Activated CD4-positive, alpha-beta memory T cell treated with anti-CD3 and anti-CD28 coated beads, Interleukin-2, amount 10 ng/mL, durations not matched to agents 7 days and 5 days (primary cell): ENCODE measurements around the gene ADM5. TPM values are rescaled to one million over a fixed set of nuclear protein-coding genes. Genes with fewer than 3 reads are reported as not detected.

Experiments
- CTCF ChIA-PET: fragments of 350-600 bp; sonication (Branson Sonifier 250); formaldehyde crosslinking; loops from one replicate; lab custom pipeline; 2021; ENCODE audit warnings: antibody characterized with exemption, inconsistent platforms; lab: Charles Lee
- POLR2A ChIA-PET: fragments of 350-600 bp; sonication (Branson Sonifier 250); formaldehyde crosslinking; loops from one replicate; lab custom pipeline; 2021; ENCODE audit warnings: antibody characterized with exemption; lab: Charles Lee
- DNase-seq: peaks from one replicate; pipeline ENCODE4 v3.0.0-alpha.2; 2020
- H3K27ac Mint-ChIP-seq: one replicate; pipeline ENCODE4 v1.8.0; 2021; ENCODE audit warnings: mild to moderate bottlenecking, mixed read lengths
- H3K27me3 Mint-ChIP-seq: one replicate; pipeline ENCODE4 v1.8.0; 2021; ENCODE audit warnings: mixed read lengths
- H3K36me3 Mint-ChIP-seq: one replicate; pipeline ENCODE4 v1.8.0; 2021; ENCODE audit warnings: low read depth, mixed read lengths
- H3K4me1 Mint-ChIP-seq: one replicate; pipeline ENCODE4 v1.8.0; 2021; ENCODE audit warnings: mixed read lengths
- H3K4me3 Mint-ChIP-seq: one replicate; pipeline ENCODE4 v1.8.0; 2021; ENCODE audit warnings: mild to moderate bottlenecking, mixed read lengths
- H3K9me3 Mint-ChIP-seq: one replicate; pipeline ENCODE4 v1.8.0; 2021; ENCODE audit warnings: mixed read lengths
- total RNA-seq, 2 experiments: library from RNA; stranded (reverse); gene quantifications; one replicate each; pipeline ENCODE4 v1.2.3, GENCODE V29; 2021

ADM5 gene
- total RNA-seq, 2 experiments from 2014 or later: 2.6 to 2.9 TPM

- no peak for DNase-seq
- Mint-ChIP-seq H3K27ac (no peak overlapping the region), H3K27me3 (no peaks in the 10 kb centered on the region), H3K4me3 (no peak overlapping the region), H3K4me1 (peaks cover 36% of the 10 kb centered on the region), H3K36me3 (peaks cover 46% of the 10 kb centered on the region), H3K9me3 (no peaks in the 10 kb centered on the region)
- POLR2A ChIA-PET: interaction anchor here (1.6 kb wide), 1 partner anchor 10 kb away, joined by 4 read pairs; no protein-coding TSS in a partner anchor
- CTCF ChIA-PET: interaction anchor here (0.6 to 0.8 kb wide), 2 partner anchors 15 to 177 kb away, joined by 3 read pairs; no protein-coding TSS in a partner anchor
Measured at GRCh38 chr19:49684983-49685553, 4.3 kb upstream of the ADM5 start.

- Mint-ChIP-seq H3K4me3 (no peak overlapping the region), H3K27ac (no peak overlapping the region), H3K36me3 (peaks cover 48% of the 10 kb centered on the region), H3K27me3 (peaks cover 7% of the 10 kb centered on the region), H3K4me1 (peaks cover 36% of the 10 kb centered on the region), H3K9me3 (no peaks in the 10 kb centered on the region)
- ChIA-PET POLR2A (no interaction called here), CTCF (interaction anchor here (0.6 to 0.8 kb wide), 2 partner anchors 14 to 177 kb away, joined by 3 read pairs; no protein-coding TSS in a partner anchor)
- DNase-seq: no peak
Measured at GRCh38 chr19:49685845-49686332, 3.5 kb upstream of the ADM5 start.

- no peak for DNase-seq
- Mint-ChIP-seq H3K9me3 (no peaks in the 10 kb centered on the region), H3K36me3 (peaks cover 46% of the 10 kb centered on the region), H3K4me3 (no peak overlapping the region), H3K27me3 (peaks cover 12% of the 10 kb centered on the region), H3K27ac (no peak overlapping the region), H3K4me1 (peaks cover 39% of the 10 kb centered on the region)
- ChIA-PET POLR2A (interaction anchor here (0.6 kb wide), 1 partner anchor 71 kb away, joined by 3 read pairs; no protein-coding TSS in a partner anchor), CTCF (interaction anchor here (1.1 to 1.3 kb wide), 2 partner anchors 8 to 116 kb away, joined by 3 read pairs; no protein-coding TSS in a partner anchor)
Measured at GRCh38 chr19:49686503-49687088, 2.8 kb upstream of the ADM5 start.

GRCh38 chr19:49687150-49687549 is 2.2 kb upstream of the ADM5 start:
- Mint-ChIP-seq H3K27me3 (peaks cover 14% of the 10 kb centered on the region), H3K4me1 (peaks cover 34% of the 10 kb centered on the region), H3K4me3 (no peak overlapping the region), H3K9me3 (no peaks in the 10 kb centered on the region), H3K27ac (no peak overlapping the region), H3K36me3 (peaks cover 41% of the 10 kb centered on the region)
- DNase-seq: no peak
- ChIA-PET POLR2A (interaction anchor here (0.6 kb wide), 1 partner anchor 71 kb away, joined by 3 read pairs; no protein-coding TSS in a partner anchor), CTCF (interaction anchor here (1.1 to 1.3 kb wide), 2 partner anchors 9 to 116 kb away, joined by 3 read pairs; no protein-coding TSS in a partner anchor)

GRCh38 chr19:49687566-49688316 is 1.7 kb upstream of the ADM5 start:
- no peak overlapping the region for H3K4me3 Mint-ChIP-seq

GRCh38 chr19:49688531-49689132 is 762 bp upstream of the ADM5 start:
- peaks cover 33% of the 10 kb centered on the region for H3K4me1 Mint-ChIP-seq
- no peak overlapping the region for H3K4me3 Mint-ChIP-seq
- POLR2A ChIA-PET: no interaction called here
- H3K27ac Mint-ChIP-seq: no peak overlapping the region
- CTCF ChIA-PET: interaction anchor here (0.8 to 1.0 kb wide), 2 partner anchors 9 to 12 kb away, joined by 3 to 4 read pairs; no protein-coding TSS in a partner anchor
- DNase-seq: no peak
- no peaks in the 10 kb centered on the region for H3K9me3 Mint-ChIP-seq
- H3K36me3 Mint-ChIP-seq: peaks cover 36% of the 10 kb centered on the region
- H3K27me3 Mint-ChIP-seq: peaks cover 22% of the 10 kb centered on the region

More at GRCh38 chr19:49687566-49688316, 1.7 kb upstream of the ADM5 start:
- Mint-ChIP-seq H3K4me1 (peaks cover 33% of the 10 kb centered on the region), H3K27ac (no peak overlapping the region), H3K27me3 (peaks cover 19% of the 10 kb centered on the region), H3K36me3 (peaks cover 37% of the 10 kb centered on the region), H3K9me3 (no peaks in the 10 kb centered on the region)
- ChIA-PET POLR2A (no interaction called here), CTCF (interaction anchor here (0.8 to 1.3 kb wide), 4 partner anchors 8 to 117 kb away, joined by 3 to 4 read pairs (median 3); no protein-coding TSS in a partner anchor)
- no peak for DNase-seq

GRCh38 chr19:49690079-49690655 is 773 bp downstream of the ADM5 start:
- no peak overlapping the region for H3K27ac Mint-ChIP-seq
- CTCF ChIA-PET: interaction anchor here (1.0 to 1.3 kb wide), 3 partner anchors 9 to 26 kb away, joined by 3 read pairs; no protein-coding TSS in a partner anchor

GRCh38 chr19:49690656-49691242 is 1.4 kb downstream of the ADM5 start, which contains the start of gene CPT1C:
Gene CPT1C, plus strand, starts transcription at chr19:49691116. Its CDS starts 1,137 bp downstream, at chr19:49692253.
- H3K27me3 Mint-ChIP-seq: peaks cover 23% of the 10 kb centered on the region
- peak within 1 kb of the TSS; percentile 65 for H3K4me3 Mint-ChIP-seq
- CTCF ChIA-PET: interaction anchor here (1.1 to 1.3 kb wide), 2 partner anchors 10 to 25 kb away, joined by 3 read pairs; no protein-coding TSS in a partner anchor

More at GRCh38 chr19:49690079-49690655, 773 bp downstream of the ADM5 start:
- no peaks in the 10 kb centered on the region for H3K9me3 Mint-ChIP-seq
- H3K4me3 Mint-ChIP-seq: peak overlapping the region; percentile 65
- peaks cover 23% of the 10 kb centered on the region for H3K27me3 Mint-ChIP-seq
- H3K4me1 Mint-ChIP-seq: peaks cover 33% of the 10 kb centered on the region
- H3K36me3 Mint-ChIP-seq: peaks cover 23% of the 10 kb centered on the region
- no peak for DNase-seq
- POLR2A ChIA-PET: interaction anchor here (1.1 kb wide), 1 partner anchor 11 kb away, joined by 5 read pairs; no protein-coding TSS in a partner anchor

GRCh38 chr19:49691243-49692146 is 2.1 kb downstream of the ADM5 start:
- DNase-seq: peak; percentile 27
- POLR2A ChIA-PET: interaction anchor here (0.6 kb wide), 1 partner anchor 16 kb away, joined by 3 read pairs; no protein-coding TSS in a partner anchor
- H3K27me3 Mint-ChIP-seq: peaks cover 23% of the 10 kb centered on the region

More at GRCh38 chr19:49690656-49691242, 1.4 kb downstream of the ADM5 start, which contains the start of gene CPT1C:
- Mint-ChIP-seq H3K27ac (no peak within 1 kb of the TSS), H3K4me1 (peaks cover 33% of the 10 kb centered on the region), H3K36me3 (peaks cover 17% of the 10 kb centered on the region), H3K9me3 (no peaks in the 10 kb centered on the region)
- DNase-seq: peak; percentile 55
- POLR2A ChIA-PET: interaction anchor here (1.1 kb wide), 1 partner anchor 12 kb away, joined by 5 read pairs; no protein-coding TSS in a partner anchor

GRCh38 chr19:49692147-49692506 is 2.7 kb downstream of the ADM5 start:
- peaks cover 12% of the 10 kb centered on the region for H3K36me3 Mint-ChIP-seq
- ChIA-PET POLR2A (no interaction called here), CTCF (interaction anchor here (0.7 kb wide), 1 partner anchor 60 kb away, joined by 3 read pairs; no protein-coding TSS in a partner anchor)
- no peak overlapping the region for H3K27ac Mint-ChIP-seq
- H3K9me3 Mint-ChIP-seq: no peaks in the 10 kb centered on the region
- H3K4me1 Mint-ChIP-seq: peaks cover 33% of the 10 kb centered on the region
- peaks cover 23% of the 10 kb centered on the region for H3K27me3 Mint-ChIP-seq
- no peak for DNase-seq
- no peak overlapping the region for H3K4me3 Mint-ChIP-seq

More at GRCh38 chr19:49691243-49692146, 2.1 kb downstream of the ADM5 start:
- Mint-ChIP-seq H3K36me3 (peaks cover 16% of the 10 kb centered on the region), H3K27ac (no peak overlapping the region), H3K4me1 (peaks cover 33% of the 10 kb centered on the region), H3K9me3 (no peaks in the 10 kb centered on the region), H3K4me3 (peak overlapping the region; percentile 65)
- CTCF ChIA-PET: interaction anchor here (0.7 to 1.3 kb wide), 3 partner anchors 11 to 60 kb away, joined by 3 read pairs; no protein-coding TSS in a partner anchor
